Umbilical cord (tissue), 2 donors: ENCODE measurements around the gene CFAP61. TPM values are rescaled to one million over a fixed set of nuclear protein-coding genes. Genes with fewer than 3 reads are reported as not detected.
A peak's percentile ranks its signal among the peaks of the same experiment; 100 is the strongest.

Source experiments
- DNase-seq: peaks from one replicate; pipeline ENCODE4 v3.0.0-alpha.2; 2015; ENCODE audit warnings: low spot score
- total RNA-seq: library from RNA; depleted of rRNA; stranded (reverse); fragments of >200 nt; gene quantifications from one replicate; pipeline ENCODE4 v1.2.3, GENCODE V29; 2014; ENCODE audit warnings: low replicate concordance; ENCODE audit not compliant: insufficient read depth

The CFAP61 gene
- total RNA-seq, 1 donor from 2014 or later: 2.4 TPM

DNA sequence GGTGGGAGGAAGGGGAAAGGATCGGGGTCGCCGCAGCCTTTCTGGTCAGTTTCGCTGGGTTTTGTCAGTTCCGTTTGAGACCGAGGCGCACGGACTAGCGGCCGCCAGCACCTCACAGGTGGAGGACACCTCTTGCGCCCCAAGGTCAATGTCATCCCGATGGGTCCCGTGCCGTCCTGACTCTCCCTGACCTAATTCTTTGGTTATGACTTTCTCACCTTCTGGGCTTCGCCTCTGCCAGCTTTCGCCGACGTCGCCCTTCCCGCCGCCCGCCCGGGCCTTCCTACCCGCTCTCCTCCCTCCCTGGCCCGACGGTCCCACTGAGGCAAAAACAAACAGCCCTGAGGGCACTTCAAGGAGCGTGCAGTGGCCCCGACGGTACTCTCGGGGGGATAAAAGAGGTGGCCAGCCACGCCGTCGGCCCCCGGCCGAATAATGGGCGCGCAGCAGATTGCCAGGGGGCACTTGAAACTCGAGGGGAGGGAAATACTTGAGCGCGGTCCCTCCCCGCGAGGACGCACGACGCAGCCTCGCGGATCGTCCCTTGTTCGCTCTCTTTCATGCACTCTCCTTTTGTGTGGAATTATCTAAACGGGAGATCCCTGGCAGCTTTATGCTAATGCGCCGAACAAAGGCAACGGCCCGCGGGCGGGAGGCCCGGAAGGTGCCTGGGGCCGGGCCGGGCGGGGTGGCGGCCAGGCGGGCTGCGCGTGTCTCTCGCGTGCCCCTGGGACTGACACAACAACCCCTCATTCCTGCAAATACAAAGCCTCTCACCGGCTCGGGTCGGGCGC, 311.7 kb downstream of the CFAP61 start:
- no peak for DNase-seq

DNA sequence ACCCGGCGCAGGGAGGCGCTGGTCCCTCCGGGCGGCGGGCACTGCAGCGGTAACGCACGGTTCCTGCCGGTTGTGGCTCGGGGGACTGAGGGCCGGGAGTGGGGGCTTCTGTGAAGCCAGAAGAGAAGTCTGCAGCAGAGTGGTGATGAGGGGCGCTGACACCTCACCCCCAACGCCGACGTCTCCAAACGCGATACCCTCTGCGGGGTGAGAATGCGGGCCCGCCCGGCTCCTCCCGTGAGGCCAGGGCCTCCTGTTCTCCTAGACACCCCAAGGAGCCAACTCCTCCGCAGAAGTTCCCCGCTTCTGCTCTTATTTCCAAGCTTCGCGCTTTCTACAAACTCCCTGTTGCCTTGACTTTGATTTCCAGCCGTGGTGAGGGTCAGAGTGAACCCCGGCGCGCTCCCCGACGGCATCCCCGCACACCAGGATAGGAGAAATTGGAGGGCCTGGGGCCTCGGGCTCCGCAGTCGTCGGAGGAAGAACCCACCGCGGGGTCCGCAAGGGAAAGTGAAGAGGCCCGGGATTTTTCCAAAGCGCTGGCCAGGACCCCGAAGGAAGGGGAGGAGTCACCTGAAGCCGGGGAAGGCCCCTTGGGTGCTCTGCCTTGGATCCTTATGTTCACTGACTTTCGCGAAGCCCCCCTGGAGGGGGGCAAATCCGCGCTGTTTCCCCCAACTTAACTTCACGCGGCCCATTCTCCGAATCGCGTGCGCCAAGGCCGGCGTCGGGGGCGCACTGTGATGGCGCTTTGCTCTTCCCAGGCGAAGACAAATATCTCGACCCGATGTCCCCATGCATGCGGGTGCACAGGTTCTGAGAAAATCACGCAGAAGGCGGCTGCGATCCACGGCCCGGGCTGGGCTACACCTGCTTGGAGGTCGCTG, 312.5 kb downstream of the CFAP61 start:
- no peak for DNase-seq

DNA sequence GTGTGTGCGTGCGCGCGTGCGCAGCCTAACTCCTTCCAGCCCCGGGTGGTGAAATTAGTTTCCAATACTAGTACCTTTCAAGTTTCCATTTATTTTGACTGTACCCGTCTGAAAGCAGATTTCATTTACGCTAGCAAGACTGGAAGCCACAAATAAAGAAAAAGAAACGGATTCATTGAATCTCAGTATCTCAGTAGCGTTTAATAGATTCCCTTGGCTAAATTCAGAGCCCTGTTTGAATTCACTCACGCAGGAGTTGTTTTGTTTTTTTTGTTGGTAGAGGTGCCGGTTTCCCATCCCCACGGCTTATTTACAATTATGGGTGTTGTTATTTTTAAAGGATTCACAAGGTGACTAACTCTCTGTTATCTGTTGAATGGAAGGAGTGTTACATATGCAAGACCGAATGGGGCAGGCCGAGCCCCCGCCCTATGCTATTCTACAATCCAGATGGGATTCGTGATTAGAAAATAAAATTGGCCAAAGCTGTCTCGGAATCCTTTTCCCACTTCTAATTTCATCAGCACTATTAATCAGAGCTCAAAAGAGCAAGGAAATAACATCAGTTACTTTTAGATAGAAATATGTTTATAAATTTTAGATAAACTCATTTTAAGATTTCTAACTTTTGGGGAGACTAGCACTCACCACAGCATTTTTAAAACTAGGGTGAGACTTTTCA, 313.3 kb downstream of the CFAP61 start:
- DNase-seq: no peak

DNA sequence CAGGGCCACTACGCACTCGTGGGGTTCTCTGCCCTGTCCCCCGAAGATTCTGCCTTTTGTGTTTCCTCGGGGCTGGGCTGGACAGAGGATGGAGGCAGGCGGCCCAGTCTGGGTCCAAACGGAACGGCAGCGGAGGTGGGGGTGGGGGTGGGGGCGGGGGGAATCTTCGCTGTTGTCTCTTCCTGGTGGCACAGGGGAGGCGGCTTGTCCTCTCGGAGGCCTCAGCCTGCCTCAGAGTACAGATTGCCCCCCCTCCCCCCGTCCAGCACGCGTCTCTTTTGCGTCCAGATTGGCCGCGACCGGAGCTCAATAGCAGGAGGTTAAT, 314.2 kb downstream of the CFAP61 start:
- no peak for DNase-seq

DNA sequence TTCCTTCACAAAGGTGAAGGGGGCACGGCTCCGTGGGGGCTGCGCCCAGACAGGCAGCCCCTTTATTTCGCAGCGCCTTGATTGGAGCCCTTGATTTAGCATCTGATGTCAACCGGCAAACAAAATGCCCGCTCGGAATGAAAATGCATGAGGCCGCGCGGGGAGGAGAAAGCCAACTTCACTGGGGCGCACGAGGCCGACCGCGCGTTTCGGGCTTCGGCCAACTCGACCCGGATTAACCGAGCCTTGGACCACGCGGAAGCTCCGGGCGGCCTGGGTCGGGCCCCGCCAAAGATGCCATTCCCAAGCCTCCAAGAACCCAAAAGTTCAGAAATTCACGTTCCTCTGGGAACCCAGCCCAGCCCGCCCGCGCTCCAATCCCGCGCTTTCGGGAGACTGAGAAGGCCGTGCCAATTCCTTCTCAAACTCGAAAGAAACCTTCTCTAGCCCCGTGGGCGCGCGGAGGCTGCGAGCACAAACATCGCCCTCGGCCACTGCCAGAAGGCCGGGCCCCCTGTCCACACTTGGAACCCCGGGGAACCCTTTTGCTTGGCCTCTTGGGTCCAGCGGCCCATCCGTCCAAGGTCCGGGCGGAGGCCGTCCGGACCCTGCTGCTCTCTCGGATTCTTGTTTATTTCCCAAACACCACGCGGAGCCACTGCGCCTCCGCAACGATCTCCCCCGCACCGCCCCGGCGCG, 314.7 kb downstream of the CFAP61 start:
- no peak for DNase-seq

DNA sequence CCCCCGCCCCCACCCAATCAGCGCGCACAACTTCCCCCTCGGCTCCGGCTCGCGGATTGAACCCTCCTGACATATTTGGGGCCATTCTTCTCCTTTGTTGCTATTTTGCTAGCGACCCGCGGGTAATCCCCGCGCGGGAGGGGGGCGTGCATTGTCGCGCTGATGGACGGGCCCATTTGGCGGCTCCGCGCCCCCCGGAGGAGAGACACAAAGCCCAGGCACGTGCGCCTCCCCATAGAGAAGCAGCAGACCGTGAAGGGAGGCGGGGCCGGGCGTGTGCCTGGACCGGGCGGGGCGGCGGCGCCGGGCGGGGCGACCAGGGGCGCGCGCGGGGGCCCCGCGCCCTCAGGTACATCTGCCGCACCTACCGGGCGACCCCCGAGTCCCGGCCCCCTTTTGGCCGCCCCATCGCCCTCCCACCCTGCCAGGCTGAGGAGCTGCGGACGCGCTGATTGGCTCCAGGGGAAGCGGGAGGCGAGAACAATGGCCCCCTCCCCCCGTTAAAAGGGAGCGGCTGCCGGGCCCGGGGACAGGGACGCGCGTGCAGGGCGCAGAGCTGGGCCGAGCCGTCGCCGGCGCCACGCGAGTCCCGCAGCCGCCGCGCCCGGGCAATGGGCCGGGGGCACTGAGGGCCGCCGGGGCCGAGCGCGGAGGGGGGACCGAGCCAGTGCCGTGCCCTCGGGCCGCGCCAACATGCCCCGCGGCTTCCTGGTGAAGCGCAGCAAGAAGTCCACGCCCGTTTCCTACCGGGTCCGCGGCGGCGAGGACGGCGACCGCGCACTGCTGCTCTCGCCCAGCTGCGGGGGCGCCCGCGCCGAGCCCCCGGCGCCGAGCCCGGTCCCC, 315.5 kb downstream of the CFAP61 start, which contains the start of gene INSM1:
INSM1 (plus strand) TSS at position 530 of the 843 bp plus-strand sequence; CDS start at position 694, 164 bp downstream.
- DNase-seq: no peak

DNA sequence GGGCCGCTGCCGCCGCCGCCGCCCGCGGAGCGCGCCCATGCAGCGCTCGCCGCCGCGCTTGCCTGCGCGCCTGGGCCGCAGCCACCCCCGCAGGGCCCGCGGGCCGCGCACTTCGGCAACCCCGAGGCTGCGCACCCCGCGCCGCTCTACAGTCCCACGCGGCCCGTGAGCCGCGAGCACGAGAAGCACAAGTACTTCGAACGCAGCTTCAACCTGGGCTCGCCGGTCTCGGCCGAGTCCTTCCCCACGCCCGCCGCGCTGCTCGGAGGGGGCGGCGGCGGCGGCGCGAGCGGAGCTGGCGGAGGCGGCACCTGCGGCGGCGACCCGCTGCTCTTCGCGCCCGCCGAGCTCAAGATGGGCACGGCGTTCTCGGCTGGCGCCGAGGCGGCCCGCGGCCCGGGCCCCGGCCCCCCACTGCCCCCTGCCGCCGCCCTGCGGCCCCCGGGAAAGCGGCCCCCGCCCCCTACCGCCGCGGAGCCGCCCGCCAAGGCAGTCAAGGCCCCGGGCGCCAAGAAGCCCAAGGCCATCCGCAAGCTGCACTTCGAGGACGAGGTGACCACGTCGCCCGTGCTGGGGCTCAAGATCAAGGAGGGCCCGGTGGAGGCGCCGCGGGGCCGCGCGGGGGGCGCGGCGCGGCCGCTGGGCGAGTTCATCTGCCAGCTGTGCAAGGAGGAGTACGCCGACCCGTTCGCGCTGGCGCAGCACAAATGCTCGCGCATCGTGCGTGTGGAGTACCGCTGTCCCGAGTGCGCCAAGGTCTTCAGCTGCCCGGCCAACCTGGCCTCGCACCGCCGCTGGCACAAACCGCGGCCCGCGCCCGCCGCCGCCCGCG, 316.3 kb downstream of the CFAP61 start:
- DNase-seq: no peak

DNA sequence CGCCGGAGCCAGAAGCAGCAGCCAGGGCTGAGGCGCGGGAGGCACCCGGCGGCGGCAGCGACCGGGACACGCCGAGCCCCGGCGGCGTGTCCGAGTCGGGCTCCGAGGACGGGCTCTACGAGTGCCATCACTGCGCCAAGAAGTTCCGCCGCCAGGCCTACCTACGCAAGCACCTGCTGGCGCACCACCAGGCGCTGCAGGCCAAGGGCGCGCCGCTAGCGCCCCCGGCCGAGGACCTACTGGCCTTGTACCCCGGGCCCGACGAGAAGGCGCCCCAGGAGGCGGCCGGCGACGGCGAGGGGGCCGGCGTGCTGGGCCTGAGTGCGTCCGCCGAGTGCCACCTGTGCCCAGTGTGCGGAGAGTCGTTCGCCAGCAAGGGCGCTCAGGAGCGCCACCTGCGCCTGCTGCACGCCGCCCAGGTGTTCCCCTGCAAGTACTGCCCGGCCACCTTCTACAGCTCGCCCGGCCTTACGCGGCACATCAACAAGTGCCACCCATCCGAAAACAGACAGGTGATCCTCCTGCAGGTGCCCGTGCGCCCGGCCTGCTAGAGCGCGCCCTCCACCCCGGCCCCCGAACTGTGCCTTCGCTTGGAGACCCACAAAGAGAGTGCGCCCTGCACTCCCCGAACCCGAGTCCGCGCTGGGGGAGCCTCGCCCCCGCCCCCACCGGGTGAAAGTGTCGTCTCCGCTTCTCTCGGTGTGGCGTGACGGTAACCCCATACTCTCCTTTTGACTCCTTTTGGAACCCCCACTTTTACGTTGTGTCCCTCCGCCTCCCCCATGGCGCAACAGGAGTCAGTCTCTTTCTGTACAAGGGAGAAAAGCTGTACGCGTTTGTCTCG, 317.1 kb downstream of the CFAP61 start:
- DNase-seq: no peak

DNA sequence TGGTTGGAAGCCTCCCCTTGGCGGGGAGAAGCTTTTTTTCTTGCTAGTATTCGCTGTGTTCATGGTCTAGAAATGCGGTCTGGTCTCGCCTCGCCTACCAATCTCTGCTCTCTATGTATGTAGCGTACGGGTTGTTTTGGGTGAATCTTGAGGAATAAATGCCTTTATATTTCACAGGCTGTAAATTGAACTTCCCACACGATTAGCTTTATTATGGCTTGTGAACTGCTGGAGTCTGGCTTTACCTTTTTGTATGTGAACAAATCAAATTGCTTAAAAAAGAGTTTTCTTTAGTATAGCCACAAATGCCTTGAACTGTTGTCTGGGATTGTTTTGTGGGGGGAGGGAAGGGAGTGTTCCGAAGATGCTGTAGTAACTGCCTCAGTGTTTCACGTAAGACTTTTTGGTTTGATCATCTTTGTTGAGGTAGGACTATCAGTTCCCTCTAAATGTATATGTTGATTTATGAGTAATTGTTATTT, 317.8 kb downstream of the CFAP61 start:
- no peak for DNase-seq

DNA sequence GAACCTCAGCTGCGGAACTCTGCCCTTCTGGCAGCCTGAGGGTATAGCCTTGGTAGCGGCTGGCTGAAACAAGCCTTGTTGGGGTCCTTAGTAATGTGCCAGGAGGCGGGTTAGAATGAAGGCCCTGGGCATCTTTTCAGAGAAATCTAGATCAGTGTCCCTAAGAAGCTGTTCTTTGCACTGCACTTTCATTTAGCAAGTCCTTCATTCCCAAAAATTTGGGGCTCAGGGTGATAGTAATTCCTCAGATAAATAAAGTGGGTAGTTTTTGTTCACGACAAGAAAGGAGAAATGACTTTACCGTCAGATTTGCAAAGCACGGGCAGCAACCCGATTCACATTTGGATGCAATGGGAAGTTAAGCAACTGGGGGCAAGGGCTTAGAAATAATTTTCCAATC, 318.8 kb downstream of the CFAP61 start:
- no peak for DNase-seq

DNA sequence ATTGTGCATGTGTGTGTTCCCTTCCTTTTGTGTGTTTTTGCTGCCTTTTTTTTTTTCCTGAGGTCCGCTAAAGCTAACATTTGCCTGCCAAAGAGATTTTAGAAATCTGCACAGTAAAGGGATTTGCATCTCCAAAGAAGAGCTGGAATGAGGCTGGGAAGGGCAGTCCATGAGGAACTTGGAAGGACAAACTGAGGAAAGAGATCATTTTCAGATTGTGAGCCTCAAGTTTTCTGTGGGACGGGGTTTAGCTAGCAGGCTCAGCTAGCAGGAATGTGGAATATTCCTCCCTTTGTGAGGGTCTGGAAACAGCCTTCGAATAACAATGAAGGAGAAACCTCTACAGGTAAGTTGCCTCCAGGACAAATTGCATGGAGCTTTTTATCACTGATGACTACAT, 319.3 kb downstream of the CFAP61 start:
- no peak for DNase-seq

DNA sequence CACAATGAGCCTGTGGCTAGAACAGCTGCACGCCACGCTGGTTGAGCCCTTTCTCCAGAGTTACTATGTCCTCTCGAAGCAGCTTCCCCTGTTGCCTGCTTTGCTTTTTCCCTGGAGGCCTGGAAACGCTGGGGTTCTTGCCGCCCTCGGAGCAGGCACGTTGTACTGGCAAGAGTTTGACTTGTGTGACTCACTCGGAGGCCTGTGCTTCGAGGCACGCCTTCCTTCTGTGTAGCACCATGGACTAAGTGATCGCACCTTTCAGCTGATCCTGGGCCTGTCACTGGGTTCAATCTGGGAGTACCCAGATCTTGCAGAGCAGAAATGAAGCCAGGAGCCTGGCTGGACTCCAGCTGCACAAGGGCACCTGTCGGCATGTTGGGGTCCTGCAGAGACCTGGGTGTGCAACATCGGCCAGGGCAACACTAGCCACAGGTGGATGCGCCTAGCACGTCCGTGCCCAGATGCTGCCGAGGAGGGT, 320.8 kb downstream of the CFAP61 start:
- peak; percentile 17 for DNase-seq

DNA sequence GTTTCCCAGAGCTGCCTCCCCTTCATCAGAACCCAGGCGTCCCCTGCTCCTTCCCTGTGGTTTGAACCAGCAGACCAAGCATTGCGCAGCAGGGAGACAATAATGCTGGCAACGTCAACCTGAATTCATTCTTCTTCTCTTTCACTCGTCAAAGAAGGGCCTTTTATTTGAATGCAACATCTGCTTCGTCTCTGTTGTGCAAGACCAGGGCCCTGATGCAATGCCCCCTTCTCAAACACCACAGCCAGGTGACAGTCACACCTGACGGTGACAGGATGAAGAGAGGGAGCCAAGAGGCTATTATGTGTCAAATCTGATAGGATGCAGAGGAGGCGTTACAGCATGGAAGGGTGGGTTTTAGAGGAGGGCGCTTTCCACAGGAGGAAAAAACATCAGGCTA, 323.5 kb downstream of the CFAP61 start:
- no peak for DNase-seq

DNA sequence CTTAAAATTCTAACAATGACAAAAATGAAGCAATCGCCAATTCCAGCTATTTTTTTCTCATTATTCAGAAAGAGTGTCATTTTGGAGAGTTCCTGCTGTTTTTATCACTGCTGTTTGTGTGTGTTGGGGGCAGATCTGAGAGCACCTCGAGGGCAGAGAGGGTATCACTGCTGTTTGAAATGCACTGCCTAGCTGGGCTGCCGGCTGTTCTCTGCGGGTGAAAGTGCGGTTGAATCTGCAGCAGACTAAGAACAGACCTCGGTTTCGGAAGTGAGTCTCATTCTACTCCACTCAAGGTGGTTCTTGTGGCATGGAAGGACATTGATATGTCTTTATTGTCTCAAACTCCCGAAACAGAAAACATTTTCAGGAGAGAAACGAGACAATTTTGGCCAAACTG, 333.9 kb downstream of the CFAP61 start:
- no peak for DNase-seq

DNA sequence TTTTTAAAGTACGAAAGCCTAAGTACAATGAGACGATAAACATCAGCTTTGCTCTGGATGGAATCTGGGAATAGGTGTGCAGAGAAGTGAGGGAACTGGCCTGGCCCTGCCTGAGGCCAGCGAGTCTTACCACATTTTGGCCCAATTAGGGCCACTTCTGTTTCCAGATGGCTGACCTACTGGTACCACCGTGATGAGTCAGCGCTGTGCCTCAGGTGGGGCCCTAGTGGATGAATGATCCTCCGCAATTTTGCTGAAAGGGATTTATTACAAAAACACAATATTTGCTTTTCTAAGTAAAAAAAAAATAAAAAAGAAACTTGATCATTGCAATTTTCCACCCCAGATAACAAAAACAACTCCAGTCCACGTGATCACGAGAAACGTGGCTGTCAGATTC, 338.1 kb downstream of the CFAP61 start:
- DNase-seq: no peak

DNA sequence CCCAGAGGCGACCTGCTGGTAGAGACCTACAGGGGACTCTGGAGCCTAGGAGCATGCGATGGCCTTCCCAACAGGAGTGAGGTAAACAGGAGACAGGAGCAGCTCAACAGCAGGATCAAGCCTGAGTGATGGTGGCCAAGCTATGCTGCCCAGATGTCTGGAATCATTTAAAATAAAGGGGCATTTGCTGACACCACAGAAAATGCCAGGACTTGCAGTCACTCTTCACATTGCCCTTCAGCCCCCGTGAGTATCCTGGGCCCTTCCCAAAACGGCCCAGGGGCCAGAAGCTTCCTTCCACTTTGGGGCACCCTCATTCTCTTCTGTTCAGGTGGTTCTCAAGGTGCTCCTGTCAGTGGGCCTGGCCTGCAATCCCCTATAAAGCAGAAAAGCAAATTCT, 338.8 kb downstream of the CFAP61 start:
- DNase-seq: no peak

DNA sequence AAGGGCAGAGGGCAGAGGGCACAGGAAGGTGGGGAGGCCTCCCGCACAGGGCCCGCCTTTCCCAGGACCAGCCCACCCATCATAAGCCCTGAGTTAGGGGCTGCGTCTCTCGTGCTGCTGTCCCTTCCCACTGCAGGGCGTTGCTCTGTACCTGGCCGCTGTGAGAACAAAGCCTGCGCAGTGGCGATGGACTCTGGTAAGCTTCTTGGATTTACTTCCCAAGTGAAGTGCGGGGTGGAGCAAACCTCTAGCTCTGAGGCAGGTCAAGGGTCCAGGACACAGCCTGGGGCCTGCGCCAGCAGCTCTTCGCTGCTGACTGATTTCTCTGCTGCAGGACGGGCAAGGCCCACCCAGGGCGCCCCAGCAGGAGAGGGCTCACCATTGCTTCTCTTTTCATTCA, 339.4 kb downstream of the CFAP61 start:
- no peak for DNase-seq
